CD4-positive, alpha-beta T cell treated with Interleukin-6 at 100 ng/mL for 8 hours (primary cell): ENCODE results near the gene ENTPD5.
"Not testable (repeated sequence)": the region's sequence is repeated elsewhere in the genome, so short reads cannot be mapped to it uniquely, and the experiment has no call there.

Experiments
- DNase-seq: peaks from one replicate; pipeline ENCODE4 v3.0.0-alpha.2; 2020; ENCODE audit warnings: mixed read lengths, low spot score

ENTPD5 gene

DNA sequence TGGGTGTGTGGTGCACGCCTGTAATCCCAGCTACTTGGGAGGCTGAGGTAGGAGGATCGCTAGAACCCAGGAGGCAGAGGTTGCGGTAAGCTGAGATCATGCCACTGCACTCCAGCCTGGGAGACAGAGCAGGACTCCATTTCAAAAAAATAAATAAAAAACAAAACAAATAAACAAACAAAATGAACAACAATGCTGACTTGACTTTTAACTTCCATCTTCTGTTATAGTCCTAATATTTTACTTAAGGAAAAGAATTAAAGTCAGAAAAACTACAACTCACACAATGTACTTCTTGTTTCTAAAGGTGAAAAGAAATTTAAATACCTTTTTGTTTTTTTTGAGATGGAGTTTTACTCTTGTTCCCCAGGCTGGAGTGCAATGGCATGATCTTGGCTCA, 13.4 kb downstream of the ENTPD5 start:
- not testable (repeated sequence) for DNase-seq

DNA sequence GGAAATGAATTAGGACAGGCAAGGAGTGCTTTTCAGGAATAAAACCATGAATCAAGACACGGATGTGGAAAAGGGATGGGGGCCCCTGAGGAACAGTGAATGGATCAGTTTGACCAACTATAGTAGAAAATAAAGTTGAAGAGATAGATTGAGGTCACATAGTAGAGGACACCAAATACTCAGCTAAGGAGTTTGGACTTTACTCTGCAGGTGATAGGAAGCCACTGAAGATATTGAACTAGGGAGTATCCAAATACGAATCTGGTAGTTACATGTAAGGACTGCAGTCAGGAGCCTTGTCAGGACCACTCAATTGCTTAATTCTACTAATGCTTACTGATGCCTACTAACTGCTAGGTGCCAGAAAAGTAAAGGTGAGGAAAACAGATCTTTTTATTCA, 20.4 kb downstream of the ENTPD5 start:
- no peak for DNase-seq

DNA sequence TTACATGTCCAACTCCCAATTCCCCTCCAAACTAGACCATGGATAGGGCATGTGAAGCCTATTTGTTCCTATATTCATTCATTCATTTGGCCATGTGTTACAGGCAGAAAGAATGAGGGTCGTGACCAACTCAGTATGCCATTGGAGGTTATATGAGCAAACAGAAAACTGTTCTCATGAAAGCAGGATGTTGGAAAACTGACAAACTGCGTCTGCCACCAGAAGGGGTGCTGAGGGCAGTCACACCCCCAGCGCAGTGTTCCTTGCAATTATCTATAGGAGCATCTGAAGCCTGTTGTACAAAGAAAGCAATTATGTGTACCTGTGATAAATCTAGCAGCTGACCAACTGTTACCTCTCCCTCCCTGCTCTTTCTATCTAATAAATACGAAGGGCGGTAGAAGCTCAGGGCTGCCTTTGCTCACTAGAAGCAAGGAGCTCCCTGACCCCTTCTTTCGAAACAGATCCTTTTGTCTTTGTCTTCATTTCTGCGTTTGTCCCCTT, 21.1 kb downstream of the ENTPD5 start:
- DNase-seq = no peak

DNA sequence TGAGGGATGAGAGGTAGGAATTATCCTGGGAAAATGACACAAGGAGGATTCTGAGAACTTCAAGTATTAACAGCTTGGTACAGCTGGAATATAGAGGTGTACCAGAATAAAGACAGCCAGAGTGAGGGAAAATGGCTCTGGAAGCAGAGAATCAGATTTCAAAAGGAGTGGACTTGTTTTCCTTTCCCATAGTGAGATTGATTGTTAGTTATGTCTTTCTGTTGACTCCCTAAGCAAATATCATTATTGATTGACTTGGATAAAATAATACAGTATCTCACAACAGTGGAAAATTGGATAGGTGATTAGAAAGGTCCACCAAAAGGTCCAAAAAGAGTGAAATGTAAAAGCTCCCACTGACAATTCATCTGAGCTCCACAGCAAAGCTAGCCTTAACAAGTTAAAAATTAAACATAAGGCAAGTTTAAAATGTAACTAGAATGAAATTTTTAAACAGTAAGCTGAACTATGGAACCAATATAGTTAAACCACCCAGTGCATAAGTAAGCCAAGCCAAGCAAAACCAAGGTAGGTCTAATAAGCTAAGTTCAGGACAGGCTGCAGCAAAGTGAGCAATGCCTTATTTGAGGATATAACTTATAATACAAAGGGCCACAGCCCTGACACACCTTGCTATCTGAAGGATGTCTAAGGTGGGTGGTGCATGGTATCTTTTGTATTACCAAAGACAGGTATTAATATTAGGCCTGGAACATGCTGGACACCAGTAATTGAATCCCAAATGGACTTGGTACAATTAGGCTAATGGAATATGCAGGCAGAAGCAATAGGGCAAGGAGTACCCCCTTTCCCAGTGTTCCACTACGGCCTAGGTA, 21.8 kb downstream of the ENTPD5 start:
- DNase-seq = no peak

DNA sequence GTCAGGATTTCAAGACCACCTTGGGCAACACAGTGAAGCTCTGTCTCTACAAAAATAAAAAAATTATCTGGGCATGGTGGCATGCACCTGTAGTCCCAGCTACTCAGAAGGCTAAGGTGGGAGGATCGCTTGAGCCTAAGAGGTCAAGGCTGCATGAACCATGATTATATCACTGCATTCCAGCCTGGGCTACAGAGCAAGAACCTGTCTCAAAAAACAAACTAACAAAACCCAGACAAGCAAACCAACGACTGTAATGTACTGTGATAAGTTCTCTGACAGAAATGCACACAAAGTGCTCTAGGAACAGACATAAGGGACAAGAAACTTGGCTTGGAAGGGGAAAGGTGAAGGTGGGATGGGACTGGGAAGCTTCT, 22.4 kb downstream of the ENTPD5 start:
- DNase-seq = no peak

DNA sequence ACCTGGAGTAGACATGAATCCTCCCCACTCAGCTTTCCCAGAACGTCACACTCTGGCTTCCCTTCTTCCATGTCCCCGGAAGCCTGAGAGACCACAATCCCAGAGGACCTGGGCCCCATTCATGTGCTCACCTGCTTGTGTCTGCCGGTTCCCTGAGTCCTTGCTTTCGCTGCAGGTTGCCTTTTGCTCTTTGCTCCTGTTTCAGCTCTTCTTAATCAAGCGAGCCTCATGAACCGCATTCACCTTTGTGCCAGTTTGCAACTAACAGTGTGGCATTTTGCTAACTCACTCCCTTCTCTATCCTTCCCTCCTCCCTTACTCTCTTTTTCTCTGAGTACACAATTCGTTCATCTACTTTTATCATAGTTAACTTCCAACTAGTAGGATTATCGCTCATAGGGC, 23.1 kb downstream of the ENTPD5 start:
- DNase-seq = no peak

DNA sequence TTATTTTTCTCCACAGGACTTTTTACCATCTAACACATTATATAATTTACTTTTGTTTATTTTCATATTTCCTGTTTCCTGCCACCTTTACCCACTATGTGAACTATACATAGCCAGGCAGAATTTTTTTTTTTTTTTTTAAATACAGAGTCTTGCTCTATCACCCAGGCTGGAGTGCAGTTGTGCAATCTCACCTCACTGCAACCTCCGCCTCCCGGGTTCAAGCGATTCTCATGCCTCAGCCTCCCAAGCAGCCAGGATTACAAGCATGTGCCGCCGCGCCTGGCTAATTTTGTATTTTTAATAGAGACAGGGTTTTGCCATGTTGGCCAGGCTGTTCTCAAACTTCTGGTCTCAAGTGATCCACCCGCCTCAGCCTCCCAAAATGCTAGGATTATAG, 24.2 kb downstream of the ENTPD5 start:
- not testable (repeated sequence) for DNase-seq

DNA sequence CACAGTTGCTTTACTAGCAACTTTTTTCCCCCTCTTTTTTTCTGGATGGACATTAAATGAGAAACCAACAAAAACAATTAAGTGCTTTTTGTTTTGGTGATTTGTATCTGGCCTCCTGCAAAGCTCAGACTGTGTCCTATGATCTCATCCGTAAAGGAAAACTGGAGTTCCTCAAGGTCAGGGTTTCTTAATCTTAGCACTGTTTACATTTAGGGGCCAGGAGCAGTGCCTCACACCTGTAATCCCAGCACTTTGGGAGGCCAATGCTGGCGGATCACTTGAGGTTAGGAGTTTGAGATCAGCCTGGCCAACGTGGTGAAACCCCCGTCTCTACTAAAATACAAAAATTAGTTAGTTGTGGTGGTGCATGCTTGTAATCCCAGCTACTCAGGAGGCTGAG, 28.0 kb downstream of the ENTPD5 start:
- no peak for DNase-seq

DNA sequence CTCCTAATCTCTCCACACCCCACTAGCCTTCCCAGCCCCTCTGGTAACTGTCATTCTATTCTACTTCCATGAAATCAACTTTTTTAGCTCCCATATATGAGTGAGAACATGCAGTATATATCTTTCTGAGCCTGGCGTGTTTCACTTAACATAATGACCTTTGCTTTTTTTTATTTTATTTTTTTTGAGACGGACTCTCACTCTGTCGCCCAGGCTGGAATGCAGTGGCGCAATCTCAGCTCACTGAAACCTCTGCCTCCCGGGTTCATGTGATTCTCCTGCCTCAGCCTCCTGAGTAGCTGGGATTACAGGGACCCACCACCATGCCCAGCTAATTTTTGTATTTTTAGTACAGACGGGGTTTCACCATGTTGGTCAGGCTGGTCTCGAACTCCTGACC, 30.4 kb downstream of the ENTPD5 start:
- DNase-seq = not testable (repeated sequence)

DNA sequence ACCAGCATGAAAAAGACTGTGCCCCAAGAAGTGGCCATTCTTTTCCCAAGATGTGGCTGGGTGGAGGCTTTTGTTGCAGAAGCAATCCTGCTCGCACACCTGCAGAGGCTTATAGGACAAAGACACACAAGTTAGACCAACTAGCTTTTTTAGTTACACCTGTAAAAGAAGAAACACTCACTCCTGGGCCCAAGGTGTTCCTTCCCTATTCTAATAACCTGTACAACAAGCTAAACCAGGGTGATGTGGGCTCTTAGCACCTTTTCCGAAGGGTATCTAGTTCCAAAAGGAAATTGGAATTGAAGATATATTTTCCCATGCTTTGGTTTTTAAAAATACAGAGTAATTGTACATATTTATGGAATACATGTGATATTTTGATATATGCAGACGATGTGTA, 31.0 kb downstream of the ENTPD5 start:
- no peak for DNase-seq

DNA sequence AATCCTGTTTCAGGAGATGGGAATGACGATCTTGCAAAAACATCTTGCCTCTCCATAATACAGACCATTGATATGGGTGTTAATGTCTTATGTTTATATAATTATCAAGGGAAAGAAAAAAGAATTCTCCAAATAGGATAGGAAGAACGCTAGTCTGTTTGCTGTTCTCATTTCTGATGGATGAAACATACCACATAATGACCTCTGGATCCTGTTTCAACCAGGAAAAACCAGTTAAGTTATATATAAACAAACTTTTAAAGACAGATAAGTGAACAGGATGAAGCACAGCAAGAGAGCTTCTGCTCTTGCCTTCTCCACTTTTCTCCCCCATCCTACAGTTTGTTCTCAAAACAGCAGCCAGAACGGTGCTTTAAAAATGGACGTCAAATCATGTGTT, 41.2 kb downstream of the ENTPD5 start:
- no peak for DNase-seq

DNA sequence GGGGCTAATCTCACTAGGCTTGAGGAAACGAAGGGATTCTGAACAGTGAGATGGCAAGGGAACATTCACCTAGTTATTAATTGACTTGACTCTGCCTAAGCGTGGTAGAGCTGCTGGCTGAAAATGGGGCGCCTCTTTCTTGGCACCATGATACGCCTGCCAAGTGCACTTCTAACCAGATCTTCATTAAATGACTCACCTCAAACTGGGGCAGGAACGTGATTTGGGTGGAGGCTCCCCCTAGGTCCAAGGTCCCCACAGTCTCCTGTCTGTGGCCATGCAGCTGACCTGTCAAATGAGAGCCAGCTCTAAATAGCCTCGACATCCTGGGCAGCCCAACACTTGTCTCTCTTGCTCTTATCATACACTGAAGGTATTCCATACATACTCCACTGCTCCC, 43.0 kb downstream of the ENTPD5 start:
- no peak for DNase-seq

DNA sequence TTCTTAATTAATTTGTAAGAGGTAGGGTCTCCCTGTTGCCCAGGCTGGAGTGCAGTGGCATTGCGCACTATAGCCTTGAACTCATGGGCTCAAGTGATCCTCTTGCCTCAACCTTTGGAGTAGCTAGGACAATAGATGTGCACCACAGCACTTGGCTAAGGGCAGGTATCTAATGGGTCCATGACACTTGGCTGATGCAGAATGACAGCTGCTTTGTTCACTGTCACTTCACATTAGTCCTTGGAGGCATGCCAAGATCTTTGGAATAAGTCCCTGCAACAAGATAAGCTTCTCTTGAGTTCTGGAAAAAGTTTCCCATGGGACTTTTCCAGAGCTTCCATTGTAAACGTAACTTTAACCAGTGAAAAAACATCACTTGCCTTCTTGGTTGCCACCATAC, 45.6 kb downstream of the ENTPD5 start:
- DNase-seq = no peak

DNA sequence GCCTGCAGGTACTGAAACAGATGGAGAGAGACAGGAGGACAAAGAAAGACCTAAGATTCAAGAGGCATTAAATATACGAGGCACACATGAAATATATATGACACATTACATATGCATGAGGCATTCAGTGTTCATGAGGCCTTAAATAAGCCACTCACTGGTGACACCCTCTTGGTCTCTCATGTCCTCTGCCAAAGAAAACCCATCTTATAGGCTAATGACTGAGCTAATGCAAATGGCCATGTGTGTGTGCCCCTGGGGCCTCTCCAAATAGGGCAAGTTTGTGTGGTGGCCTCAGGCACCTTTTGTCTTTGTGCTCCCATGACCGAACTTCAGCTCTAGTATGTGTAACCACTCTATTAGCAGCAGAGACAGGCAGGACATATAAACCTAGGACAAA, 50.2 kb downstream of the ENTPD5 start:
- no peak for DNase-seq

DNA sequence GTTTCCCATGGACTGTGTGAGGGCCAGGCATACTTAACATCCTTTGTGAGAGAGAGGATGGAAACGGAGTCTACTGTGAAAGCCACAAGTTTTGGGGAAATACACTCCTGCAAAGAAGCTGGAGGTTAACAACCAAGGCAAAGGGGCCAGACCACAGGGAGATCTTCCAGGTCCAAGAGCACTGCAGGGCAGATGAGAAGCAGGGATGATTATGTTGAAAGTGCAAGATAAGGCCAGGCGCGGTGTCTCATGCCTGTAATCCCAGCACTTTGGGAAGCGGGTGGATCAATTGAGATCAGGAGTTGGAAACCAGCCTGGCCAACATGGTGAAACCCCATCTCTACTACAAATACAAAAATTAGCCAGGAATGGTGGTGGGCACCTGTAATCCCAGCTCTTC, 53.9 kb downstream of the ENTPD5 start:
- no peak for DNase-seq

DNA sequence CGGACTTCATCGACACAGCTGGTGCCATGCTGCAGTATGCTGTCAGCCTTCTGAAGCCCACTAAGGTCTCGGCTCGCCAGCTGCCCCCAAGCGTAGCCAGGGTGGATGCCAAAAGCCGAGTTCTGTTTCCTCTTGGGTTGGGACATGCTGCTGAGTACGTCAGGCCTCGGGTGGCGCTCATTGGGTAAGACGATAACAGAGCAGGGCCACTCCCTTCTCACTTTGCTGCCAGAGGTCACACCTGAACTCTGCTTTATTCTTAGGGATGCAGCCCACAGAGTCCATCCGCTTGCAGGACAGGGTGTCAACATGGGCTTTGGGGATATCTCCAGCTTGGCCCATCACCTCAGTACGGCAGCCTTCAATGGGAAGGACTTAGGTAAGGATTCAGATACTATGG, 57.9 kb downstream of the ENTPD5 start:
- DNase-seq = no peak

DNA sequence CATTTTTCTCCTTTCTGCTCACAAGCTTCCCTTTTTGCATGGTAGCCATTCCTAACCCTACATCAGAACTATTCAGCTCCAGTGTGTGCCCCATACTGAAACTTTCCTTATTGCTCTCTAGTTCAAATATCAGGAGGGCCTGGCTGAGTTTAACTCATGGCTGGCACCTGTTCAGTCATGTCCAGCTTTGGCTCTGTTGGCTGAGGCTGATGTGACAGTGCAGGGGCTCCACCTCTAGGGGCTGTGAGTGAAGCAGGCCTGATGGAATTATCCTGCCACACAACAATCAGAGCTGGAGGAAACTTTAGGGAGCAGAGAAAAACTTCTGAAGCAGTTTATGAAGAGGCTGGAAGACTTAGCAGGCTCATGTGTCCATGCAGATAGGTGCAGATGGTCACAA, 60.5 kb downstream of the ENTPD5 start:
- DNase-seq = no peak

DNA sequence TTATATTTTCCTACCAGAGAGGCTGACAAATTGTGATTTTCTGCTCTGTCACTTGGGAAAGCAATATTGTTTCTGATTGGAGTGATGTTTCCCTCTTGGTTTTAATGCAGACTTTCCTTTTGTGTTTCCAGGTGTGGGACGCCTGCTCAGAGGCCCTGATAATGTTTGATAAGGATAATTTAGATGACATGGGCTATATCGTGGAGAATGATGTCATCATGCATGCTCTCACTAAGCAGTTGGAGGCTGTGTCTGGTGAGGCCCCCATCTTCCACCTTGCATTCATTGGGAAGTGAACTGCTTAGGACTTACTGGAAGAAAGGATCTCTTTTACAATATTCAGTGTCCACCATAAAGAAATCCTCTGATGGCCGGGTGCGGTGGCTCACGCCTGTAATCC, 63.4 kb downstream of the ENTPD5 start:
- no peak for DNase-seq

DNA sequence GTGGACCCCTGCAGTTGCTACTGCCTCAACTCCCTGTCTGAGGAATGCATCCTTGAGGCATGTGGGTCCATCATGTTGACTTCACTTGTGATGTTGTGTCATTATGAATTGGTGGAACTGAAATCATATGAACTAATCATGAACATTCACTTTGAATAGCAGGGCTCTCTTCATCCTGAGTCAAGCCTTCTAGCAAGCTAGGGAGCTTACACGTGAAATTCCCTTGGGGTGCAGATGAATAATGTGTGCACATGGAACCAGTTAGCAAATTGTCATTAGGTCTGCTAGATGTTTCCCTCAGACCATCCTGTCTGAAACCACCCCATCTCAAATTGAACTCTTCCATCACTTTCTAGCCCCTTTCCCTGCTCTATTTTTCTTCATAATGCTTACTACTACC, 65.4 kb downstream of the ENTPD5 start:
- no peak for DNase-seq

DNA sequence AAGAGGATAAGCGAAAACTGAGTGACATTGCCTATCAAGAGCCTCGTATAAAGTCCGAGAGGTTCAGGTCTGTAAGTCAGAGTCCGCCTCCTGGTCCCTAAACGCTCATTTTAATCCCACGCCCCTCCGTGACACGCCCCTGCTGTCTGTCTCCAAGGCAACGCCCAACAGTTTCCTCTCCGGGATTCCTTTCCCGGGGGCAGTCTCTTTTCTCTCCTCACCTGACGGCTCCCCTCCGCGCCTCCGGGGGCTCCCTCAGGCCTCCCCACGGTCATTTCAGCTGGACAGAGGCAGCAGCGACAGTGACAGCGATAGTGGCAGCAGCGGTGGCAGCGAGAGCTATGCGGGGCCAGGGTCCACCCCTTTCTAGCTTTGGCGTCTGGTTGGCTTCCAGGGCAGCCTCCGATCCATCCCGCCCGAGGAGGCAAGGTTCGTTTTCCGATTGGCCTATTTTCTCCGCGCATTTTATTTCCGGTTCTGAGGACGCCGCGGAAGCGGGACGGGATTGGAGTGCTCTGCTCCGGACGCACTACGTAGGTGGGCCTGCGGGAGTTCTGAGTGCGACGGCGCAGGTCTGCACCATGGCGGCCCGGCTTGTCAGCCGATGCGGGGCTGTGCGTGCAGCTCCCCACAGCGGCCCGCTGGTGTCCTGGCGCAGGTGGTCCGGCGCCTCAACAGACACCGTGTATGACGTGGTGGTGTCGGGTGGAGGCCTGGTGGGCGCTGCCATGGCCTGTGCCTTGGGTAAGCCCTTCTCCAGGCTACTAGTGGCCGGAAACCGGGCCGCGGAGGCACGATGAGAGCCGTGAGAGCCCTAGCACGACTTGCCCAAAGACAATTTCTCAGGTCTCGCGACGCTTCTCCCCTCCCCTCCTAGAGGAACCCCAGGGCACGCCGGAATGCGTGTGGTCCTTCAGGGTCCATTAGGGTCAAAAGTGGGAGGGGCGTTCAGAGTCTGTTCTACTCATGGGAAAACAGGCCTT, 69.0 kb downstream of the ENTPD5 start, which contains the start of the genes COQ6 and FAM161B:
TSS of gene COQ6 (plus strand) at position 551 of the 983 bp plus-strand sequence. CDS start at position 582, 31 bp downstream.
TSS of gene FAM161B (minus strand) at position 343 of the 983 bp plus-strand sequence. CDS start at position 275, 68 bp downstream.
- DNase-seq = peak; percentile 91

DNA sequence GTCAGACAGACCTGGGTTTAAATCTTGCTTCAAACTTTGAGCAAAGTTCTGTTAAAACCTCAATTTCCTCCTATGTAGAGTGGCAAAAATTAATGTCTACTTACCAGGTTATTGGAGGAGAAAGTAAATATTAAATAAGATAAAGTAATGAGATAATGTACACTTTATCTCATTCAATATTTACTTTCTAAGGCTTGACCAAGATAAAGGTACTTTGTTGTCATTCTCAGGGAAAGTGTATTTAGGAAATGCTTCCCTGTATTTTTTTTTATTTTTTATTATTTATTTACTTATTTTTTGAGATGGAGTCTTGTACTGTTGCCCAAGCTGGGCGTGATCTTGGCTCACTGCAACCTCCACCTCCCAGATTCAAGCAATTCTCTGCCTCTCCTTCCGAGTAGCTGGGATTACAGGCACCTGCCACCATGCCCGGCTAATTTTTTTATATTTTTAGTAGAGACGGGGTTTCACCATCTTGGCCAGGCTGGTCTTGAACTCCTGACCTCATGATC, 73.9 kb downstream of the ENTPD5 start:
- no peak for DNase-seq

DNA sequence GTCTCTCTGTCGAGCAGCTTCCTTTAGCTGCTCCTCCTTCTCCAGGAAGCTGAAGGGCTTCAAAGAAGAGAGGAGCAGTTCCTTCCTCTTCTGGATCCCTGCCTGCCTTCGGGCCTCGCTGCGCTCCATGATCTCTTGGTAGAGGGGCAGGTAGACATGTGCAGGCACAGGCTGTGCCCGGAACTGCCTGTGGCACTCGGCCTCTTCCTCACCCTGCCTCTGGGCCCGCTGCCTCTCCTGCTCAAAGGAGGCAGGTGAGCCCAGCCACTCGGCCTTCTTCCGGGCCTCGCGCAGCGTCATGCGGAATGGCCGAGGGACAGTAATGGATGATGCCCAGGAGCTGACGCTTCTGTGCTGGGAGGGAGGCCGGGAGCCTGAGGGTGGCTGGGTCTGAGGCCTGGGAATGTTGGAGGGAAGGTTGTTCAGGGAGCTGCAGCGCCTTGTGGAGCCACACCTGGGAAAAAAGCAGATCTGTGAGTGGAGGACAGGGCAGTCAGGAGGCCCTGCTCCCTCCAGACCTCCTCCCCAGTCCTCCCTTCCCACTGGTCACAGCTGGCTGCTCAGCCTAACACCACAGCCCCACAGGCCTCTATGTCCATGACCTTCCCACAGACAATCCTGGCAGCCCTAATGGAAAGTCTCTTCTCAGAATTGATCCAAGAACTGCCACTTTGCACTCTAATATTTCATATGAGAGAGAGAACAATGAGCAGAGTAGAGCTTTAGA, 74.5 kb downstream of the ENTPD5 start:
- no peak for DNase-seq
